Esophagus (tissue), 2 donors: ENCODE results near the gene NR1H4. TPM values are rescaled to one million over a fixed set of nuclear protein-coding genes. Genes with fewer than 3 reads are reported as not detected.

Experiments
- H3K27ac ChIP-seq, 2 donors: one replicate each; pipeline ENCODE4 v1.5.1; 2013; ENCODE audit warnings: low read depth in 2 of 2, mild to moderate bottlenecking in 2 of 2, inconsistent platforms in 1 of 2, low read length in 1 of 2, moderate library complexity in 1 of 2
- H3K27me3 ChIP-seq, 2 donors: one replicate each; pipeline ENCODE4 v1.6.1; 2013; ENCODE audit warnings: low read length in 2 of 2, control low read depth in 1 of 2, mild to moderate bottlenecking in 1 of 2; ENCODE audit not compliant: insufficient read depth in 2 of 2, control insufficient read depth in 1 of 2
- H3K36me3 ChIP-seq, 2 donors: one replicate each; pipeline ENCODE4 v1.6.1; 2013; ENCODE audit warnings: low read length in 1 of 2; ENCODE audit not compliant: control insufficient read depth in 2 of 2, insufficient read depth in 2 of 2
- H3K4me1 ChIP-seq, 2 donors: one replicate each; pipeline ENCODE4 v1.6.1; 2013; ENCODE audit warnings: low read length in 1 of 2; ENCODE audit not compliant: control insufficient read depth in 2 of 2, insufficient read depth in 2 of 2
- H3K4me3 ChIP-seq, 2 donors: one replicate each; pipeline ENCODE4 v1.5.1; 2013; ENCODE audit warnings: low read length in 2 of 2, mild to moderate bottlenecking in 2 of 2, low read depth in 1 of 2, moderate library complexity in 1 of 2
- H3K9me3 ChIP-seq, 2 donors: one replicate each; pipeline ENCODE4 v1.6.1; 2013; ENCODE audit warnings: mild to moderate bottlenecking in 2 of 2, low read depth in 1 of 2, low read length in 1 of 2, moderate library complexity in 1 of 2; ENCODE audit not compliant: control insufficient read depth in 2 of 2, insufficient read depth in 1 of 2
- WGBS, 2 donors: extraction: QIAGEN DNeasy Blood & Tissue Kit; methylation state at CpG; one replicate each; pipeline ENCODE4 v1.1.7; 2013; 5-methylcytosine and 5-hydroxymethylcytosine counted together
- polyA plus RNA-seq, 2 donors: library from polyadenylated mRNA; stranded (reverse); fragments of 200-250 nt; gene quantifications; one replicate each; pipeline ENCODE4 v1.2.3, GENCODE V29; 2013
- donor health status: healthy with polysubstance abuse.
- donor health status: Bipolar disorder and iron deficiency.

The NR1H4 gene
- polyA plus RNA-seq, 2 donors = 0.04 to 0.08 TPM

DNA sequence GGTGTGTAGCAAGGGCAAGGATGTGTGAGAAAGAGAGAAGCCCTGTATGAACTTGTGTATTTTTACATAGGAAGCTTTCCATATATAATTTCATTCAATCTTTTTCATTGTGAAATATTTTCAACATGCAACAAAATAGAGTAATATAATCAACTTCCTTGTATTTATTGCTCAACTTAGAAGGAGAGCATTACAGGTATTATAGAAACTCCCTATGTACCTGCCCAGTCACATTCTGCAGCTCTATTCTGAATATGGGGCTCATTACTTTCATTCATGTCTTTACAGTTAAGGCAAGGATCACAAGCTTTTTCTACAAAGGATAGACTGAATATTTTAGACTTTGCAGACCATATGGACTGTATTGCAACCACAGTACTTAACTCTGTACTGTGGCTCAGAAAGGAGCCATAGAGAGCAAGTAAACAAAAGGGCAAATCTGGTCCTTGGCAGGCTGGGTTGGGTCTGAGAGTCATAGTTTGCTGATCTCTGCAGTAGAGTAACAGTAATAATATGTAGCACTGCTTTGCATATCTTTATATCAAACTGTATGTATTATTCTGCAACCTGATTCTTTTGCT, 11.3 kb downstream of the NR1H4 start:
- no peaks in the 10 kb centered on the region for H3K9me3 ChIP-seq
- H3K27ac ChIP-seq = no peak overlapping the region
- H3K4me1 ChIP-seq = no peaks in the 10 kb centered on the region

DNA sequence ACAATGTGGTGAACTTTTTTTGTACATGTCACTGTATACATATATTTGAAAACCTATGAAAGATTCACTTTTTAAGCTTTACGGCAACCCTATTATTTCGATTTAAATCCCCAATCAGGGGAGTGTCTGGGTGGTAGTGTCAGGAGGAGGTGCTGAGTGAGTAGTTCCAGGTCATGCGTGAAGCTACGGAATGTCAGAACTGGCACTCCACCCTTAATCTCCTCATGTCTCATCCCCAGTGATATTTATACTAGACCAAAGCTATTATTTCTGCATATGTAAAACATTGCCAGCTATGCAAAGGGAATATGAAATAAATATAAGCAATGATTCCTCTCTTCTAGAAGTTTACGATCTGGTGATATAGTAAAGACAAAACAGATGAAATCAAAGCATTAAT, 12.3 kb downstream of the NR1H4 start:
- H3K9me3 ChIP-seq = no peaks in the 10 kb centered on the region
- 77 to 83% methylated on average over 5 of the region's 5 CpGs for WGBS, 2 donors
- no peaks in the 10 kb centered on the region for H3K27me3 ChIP-seq
- H3K4me3 ChIP-seq = no peak overlapping the region
- H3K36me3 ChIP-seq = no peaks in the 10 kb centered on the region
- no peak overlapping the region for H3K27ac ChIP-seq
- no peaks in the 10 kb centered on the region for H3K4me1 ChIP-seq

More for the DNA sequence above, 11.3 kb downstream of the NR1H4 start:
- Histone ChIP-seq H3K27me3 (no peaks in the 10 kb centered on the region), H3K4me3 (no peak overlapping the region), H3K36me3 (no peaks in the 10 kb centered on the region)

DNA sequence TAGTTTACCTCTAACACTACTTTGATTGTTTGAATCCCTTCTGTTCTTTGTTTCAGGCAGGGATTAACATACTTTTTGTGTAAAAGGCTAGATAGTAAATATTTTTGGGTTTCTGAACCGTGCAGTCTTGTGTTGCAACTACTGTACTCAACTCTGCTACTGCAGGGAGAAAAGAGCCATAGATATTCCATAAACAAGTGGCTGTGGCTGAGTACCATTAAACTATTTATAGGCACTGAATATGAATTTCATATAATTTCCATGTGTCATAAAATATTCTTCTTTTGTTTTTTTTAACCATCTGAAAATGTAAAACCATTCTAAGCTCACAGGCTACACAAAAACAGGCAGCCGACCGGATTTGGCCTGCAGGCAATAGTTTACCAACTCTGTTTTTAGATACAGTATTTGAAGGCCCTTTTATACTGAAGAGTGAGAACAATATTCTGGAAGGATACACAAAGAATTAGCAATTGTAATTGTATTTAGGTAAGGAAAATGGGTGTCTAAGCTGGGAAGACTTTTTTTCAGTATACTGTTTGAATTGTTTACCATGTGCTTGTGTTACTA, 15.7 kb downstream of the NR1H4 start:
- Histone ChIP-seq H3K36me3 (no peaks in the 10 kb centered on the region), H3K27ac (no peak overlapping the region), H3K4me3 (no peak overlapping the region), H3K9me3 (no peaks in the 10 kb centered on the region), H3K4me1 (no peaks in the 10 kb centered on the region), H3K27me3 (no peaks in the 10 kb centered on the region)
- WGBS, 2 donors = 36 to 63% methylated on average over 3 of the region's 3 CpGs

DNA sequence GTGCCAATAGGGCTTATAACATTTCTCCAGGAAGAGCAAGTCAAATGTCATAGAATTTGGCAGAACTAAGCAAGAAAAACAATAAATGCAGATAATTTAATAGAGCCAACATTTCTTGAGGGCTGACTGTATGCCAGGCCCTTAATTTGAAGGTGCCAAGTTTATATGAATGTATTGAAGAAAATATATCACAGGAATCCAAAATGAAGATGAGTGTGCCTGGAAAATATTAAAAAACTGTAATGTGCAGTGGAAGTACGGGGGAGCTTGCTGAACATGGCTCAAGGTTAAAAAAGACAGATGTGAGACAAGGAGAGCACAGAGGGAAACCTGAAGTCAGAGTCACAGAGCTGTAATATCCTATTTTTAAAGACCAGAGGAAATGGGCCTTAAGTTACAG, 16.4 kb downstream of the NR1H4 start:
- 45 to 49% methylated on average over 1 of the region's 1 CpG for WGBS, 2 donors
- Histone ChIP-seq H3K36me3 (no peaks in the 10 kb centered on the region), H3K9me3 (no peaks in the 10 kb centered on the region), H3K4me1 (no peaks in the 10 kb centered on the region), H3K27me3 (no peaks in the 10 kb centered on the region), H3K27ac (no peak overlapping the region), H3K4me3 (no peak overlapping the region)

DNA sequence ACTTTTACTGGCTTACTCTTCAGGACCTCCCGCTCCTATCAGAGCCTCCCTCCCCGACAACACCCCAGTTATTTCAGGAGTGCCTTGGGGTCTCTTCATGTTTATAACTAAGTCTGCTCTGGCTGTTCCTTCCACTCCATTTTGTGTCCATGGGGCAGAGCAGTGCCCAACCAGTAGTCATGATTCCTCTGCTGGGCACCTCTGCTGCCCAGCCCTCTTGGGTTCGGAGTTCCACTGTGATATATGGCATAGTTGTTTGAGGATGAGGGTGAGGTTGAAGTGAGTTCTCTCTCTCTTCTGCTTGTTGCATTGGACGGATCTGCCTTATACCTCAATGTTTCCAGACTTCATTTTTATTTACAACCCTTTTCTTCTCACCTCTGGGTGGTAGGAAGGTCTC, 17.4 kb downstream of the NR1H4 start:
- Histone ChIP-seq H3K4me1 (no peaks in the 10 kb centered on the region), H3K36me3 (no peaks in the 10 kb centered on the region), H3K9me3 (no peaks in the 10 kb centered on the region), H3K4me3 (no peak overlapping the region), H3K27me3 (no peaks in the 10 kb centered on the region), H3K27ac (no peak overlapping the region)
- 80% methylated on average over 4 of the region's 4 CpGs for WGBS, 2 donors

DNA sequence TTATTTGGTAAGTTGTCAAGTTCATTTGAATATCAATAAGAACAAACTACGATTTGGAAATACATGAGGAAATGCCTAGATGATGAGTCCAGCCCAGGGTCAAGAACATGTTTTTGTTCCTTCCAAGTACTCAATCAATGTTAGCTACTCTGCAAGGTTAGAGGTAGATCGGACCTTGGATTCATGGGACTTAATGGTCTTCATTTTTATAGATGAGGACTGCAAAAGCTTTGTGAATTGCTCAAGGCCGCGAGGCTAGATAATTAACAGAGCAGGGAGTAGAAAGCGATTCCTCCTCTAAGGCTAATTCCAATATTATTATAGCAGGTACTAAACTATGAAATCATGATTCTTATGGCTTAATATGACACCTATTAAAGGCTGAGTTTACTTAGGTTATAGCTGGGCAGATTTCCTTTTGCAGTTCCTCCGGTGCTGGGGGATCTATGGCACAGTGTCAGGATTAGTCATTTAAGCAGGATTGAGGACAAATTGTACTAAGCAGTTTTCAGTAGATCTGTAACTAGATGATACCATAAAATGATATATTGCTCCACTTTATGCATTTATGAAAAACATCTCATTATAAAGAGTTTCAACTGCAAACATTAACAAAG, 19.8 kb downstream of the NR1H4 start:
- Histone ChIP-seq H3K4me3 (no peak overlapping the region), H3K4me1 (no peaks in the 10 kb centered on the region), H3K9me3 (no peaks in the 10 kb centered on the region), H3K27me3 (no peaks in the 10 kb centered on the region), H3K36me3 (no peaks in the 10 kb centered on the region), H3K27ac (no peak overlapping the region)
- WGBS, 2 donors = 70 to 83% methylated on average over 6 of the region's 6 CpGs

GRCh38 chr12:100494026-100494425, 20.4 kb downstream of the NR1H4 start:
- H3K4me1 ChIP-seq = no peaks in the 10 kb centered on the region
- no peak overlapping the region for H3K4me3 ChIP-seq
- WGBS, 2 donors = 76 to 84% methylated on average over 2 of the region's 2 CpGs
- no peaks in the 10 kb centered on the region for H3K36me3 ChIP-seq
- no peaks in the 10 kb centered on the region for H3K9me3 ChIP-seq
- H3K27ac ChIP-seq = no peak overlapping the region
- H3K27me3 ChIP-seq = no peaks in the 10 kb centered on the region

- H3K36me3 ChIP-seq = no peaks in the 10 kb centered on the region
- no peaks in the 10 kb centered on the region for H3K4me1 ChIP-seq
- H3K27me3 ChIP-seq = no peaks in the 10 kb centered on the region
- WGBS, 2 donors = 88 to 94% methylated on average over 2 of the region's 2 CpGs
- H3K27ac ChIP-seq = no peak overlapping the region
- H3K4me3 ChIP-seq = no peak overlapping the region
- no peaks in the 10 kb centered on the region for H3K9me3 ChIP-seq
Observed at GRCh38 chr12:100494538-100494937, 20.9 kb downstream of the NR1H4 start.

DNA sequence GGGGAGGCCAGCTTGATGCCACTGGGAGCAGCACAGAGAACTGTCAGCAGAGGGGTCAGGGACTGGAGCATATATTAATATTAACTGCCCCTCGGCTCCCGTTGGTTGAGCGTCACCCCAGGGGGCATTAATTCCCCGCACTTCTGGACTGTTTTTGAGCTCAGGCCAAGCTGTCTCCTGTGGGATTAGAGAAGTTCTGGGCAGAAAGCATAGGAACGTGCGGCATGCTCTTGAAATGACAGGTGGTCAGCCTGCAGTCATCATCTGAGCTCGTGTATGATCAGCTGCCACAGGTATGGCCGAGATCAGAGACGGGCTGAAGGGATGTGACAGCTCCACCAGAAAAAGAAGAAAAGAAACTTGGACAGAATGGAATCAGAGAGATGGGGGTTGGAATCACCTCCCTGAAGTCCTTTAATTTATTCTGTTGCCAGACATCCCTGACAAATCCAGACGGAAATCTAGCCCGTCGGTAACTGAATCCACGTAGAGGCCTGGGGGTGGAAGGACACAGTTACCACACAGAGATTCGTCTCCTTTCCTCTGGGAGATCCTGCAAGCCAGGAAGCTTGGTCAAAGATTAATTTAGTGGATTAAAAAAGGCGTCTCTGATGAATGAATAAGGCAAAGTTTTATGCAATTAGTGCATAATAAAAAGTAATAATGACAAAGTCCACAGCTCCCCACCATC, 23.6 kb downstream of the NR1H4 start:
- Histone ChIP-seq H3K9me3 (no peaks in the 10 kb centered on the region), H3K27me3 (no peaks in the 10 kb centered on the region), H3K4me1 (no peaks in the 10 kb centered on the region), H3K27ac (no peak overlapping the region), H3K36me3 (no peaks in the 10 kb centered on the region), H3K4me3 (no peak overlapping the region)
- WGBS, 2 donors = 76 to 80% methylated on average over 15 of the region's 15 CpGs
